ENCODE results near the gene TAB2.
"Not testable (repeated sequence)": the region's sequence is repeated elsewhere in the genome, so short reads cannot be mapped to it uniquely, and the experiment has no call there.

The TAB2 gene

GRCh38 chr6:149319422-149319821 is 1.9 kb downstream of the TAB2 start:
- H3K4me1 Mint-ChIP-seq: peaks cover 30% of the 10 kb centered on the region
- DNase-seq (ENCODE audit: low spot score in 2 of 2) (no peak), ATAC-seq (ENCODE audit: low read depth) (no peak)
- H3K27me3 Mint-ChIP-seq: peaks cover under 1% of the 10 kb centered on the region
- H3K27ac Mint-ChIP-seq: peak overlapping the region; percentile 91
- H3K9me3 Mint-ChIP-seq: no peaks in the 10 kb centered on the region
- no peaks in the 10 kb centered on the region for H3K36me3 Mint-ChIP-seq
- peak overlapping the region; percentile 90 for H3K4me3 Mint-ChIP-seq

DNA sequence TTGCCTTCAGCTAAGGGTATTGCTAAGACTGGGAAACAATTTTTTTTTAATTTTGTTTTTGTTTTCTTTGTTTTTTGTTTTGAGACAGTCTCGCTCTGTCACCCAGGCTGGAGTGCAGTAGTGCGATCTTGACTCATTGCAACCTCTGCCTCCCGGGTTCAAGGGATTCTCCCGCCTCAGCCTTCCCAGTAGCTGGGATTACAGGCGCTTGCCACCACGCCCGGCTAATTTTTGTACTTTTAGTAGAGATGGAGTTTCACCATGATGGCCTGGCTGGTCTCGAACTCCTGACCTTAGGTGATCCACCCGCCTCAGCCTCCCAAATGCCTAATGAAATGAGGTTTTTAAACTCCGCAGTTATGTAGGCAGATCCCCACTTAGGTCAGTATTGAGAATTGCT is 2.5 kb downstream of the TAB2 start:
- H3K4me1 Mint-ChIP-seq: peaks cover 30% of the 10 kb centered on the region
- H3K9me3 Mint-ChIP-seq; ATAC-seq (ENCODE audit: low read depth); H3K36me3 Mint-ChIP-seq; H3K27ac Mint-ChIP-seq; DNase-seq (ENCODE audit: low spot score in 2 of 2); H3K27me3 Mint-ChIP-seq: not testable (repeated sequence)
- peak overlapping the region; percentile 41 for H3K4me3 Mint-ChIP-seq

GRCh38 chr6:149320796-149321195 is 3.3 kb downstream of the TAB2 start:
- Mint-ChIP-seq H3K36me3 (no peaks in the 10 kb centered on the region), H3K27ac (peak overlapping the region; percentile 9), H3K4me3 (no peak overlapping the region), H3K27me3 (no peaks in the 10 kb centered on the region), H3K9me3 (no peaks in the 10 kb centered on the region), H3K4me1 (peaks cover 30% of the 10 kb centered on the region)
- DNase-seq (ENCODE audit: low spot score in 2 of 2) (no peak), ATAC-seq (ENCODE audit: low read depth) (no peak)

DNA sequence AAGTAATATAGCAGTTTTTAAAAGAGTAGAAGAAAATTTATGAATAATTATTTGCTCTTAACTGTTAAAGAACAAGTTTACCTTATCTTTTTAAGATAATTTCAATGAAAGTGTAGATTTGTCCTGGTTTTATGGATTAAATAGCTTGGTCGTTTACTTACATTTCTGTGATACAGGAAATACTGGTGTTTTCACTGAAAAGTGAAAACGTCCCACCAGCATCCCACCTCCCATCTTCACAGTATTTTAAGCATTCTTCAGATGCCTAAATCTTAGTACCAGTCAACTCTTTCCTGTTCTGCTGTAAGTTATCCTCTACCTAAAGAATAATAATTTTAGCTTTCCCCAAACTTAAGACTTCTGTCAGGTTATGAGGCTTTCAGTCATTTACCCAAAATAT is 5.8 kb downstream of the TAB2 start:
- H3K36me3 Mint-ChIP-seq: no peaks in the 10 kb centered on the region
- no peak for ATAC-seq (ENCODE audit: low read depth)
- no peaks in the 10 kb centered on the region for H3K27me3 Mint-ChIP-seq
- no peaks in the 10 kb centered on the region for H3K9me3 Mint-ChIP-seq
- peaks cover 36% of the 10 kb centered on the region for H3K4me1 Mint-ChIP-seq
- no peak overlapping the region for H3K27ac Mint-ChIP-seq
- no peak for DNase-seq (ENCODE audit: low spot score in 2 of 2)
- no peak overlapping the region for H3K4me3 Mint-ChIP-seq

DNA sequence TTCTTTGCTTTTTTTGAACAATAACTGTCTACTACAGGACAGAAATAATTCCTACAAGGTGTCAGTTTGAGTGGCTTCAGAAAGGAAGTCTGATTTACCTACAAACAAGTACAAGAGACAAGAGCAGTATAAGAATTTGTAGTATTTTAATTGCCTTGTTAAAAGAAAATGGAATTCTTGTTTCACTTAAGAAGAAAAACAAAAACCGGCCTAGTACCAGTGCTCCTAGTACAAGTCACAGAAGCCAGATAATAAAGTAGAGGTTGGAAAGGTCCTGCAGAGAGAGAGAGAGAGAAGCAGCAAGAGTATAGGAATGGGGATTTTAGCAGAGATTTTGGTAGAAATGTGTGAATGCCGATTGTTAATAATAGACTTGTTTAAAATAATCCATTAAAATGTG is 6.4 kb downstream of the TAB2 start:
- H3K4me1 Mint-ChIP-seq: peaks cover 38% of the 10 kb centered on the region
- DNase-seq (ENCODE audit: low spot score in 2 of 2) (no peak), ATAC-seq (ENCODE audit: low read depth) (no peak)
- no peak overlapping the region for H3K27ac Mint-ChIP-seq
- no peak overlapping the region for H3K4me3 Mint-ChIP-seq
- H3K36me3 Mint-ChIP-seq: no peaks in the 10 kb centered on the region
- no peaks in the 10 kb centered on the region for H3K9me3 Mint-ChIP-seq
- no peaks in the 10 kb centered on the region for H3K27me3 Mint-ChIP-seq

- Mint-ChIP-seq H3K27ac (no peak overlapping the region), H3K36me3 (peaks cover 2% of the 10 kb centered on the region), H3K4me3 (no peak overlapping the region), H3K4me1 (peaks cover 41% of the 10 kb centered on the region), H3K9me3 (no peaks in the 10 kb centered on the region), H3K27me3 (no peaks in the 10 kb centered on the region)
- no peak for DNase-seq (ENCODE audit: low spot score in 2 of 2)
- no peak for ATAC-seq (ENCODE audit: low read depth)
These were observed 6.9 kb downstream of the TAB2 start for GRCh38 chr6:149324428-149324827.

GRCh38 chr6:149325648-149326236 is 8.2 kb downstream of the TAB2 start:
- no peaks in the 10 kb centered on the region for H3K27me3 Mint-ChIP-seq
- H3K4me1 Mint-ChIP-seq: peaks cover 39% of the 10 kb centered on the region
- DNase-seq (ENCODE audit: low spot score in 2 of 2) (no peak), ATAC-seq (ENCODE audit: low read depth) (no peak)
- H3K4me3 Mint-ChIP-seq: no peak overlapping the region
- peaks cover 2% of the 10 kb centered on the region for H3K36me3 Mint-ChIP-seq
- H3K9me3 Mint-ChIP-seq: no peaks in the 10 kb centered on the region
- no peak overlapping the region for H3K27ac Mint-ChIP-seq

- Mint-ChIP-seq H3K36me3 (peaks cover 2% of the 10 kb centered on the region), H3K9me3 (no peaks in the 10 kb centered on the region), H3K27me3 (no peaks in the 10 kb centered on the region), H3K4me1 (peaks cover 46% of the 10 kb centered on the region), H3K4me3 (no peak overlapping the region), H3K27ac (no peak overlapping the region)
- no peak for ATAC-seq (ENCODE audit: low read depth)
- no peak for DNase-seq (ENCODE audit: low spot score in 2 of 2)
These were observed 10.1 kb downstream of the TAB2 start for GRCh38 chr6:149327638-149328037.

GRCh38 chr6:149328083-149328482 is 10.6 kb downstream of the TAB2 start:
- ATAC-seq (ENCODE audit: low read depth): no peak
- Mint-ChIP-seq H3K36me3 (peaks cover 2% of the 10 kb centered on the region), H3K4me3 (no peak overlapping the region)

GRCh38 chr6:149329529-149329928 is 12.0 kb downstream of the TAB2 start:
- H3K27me3 Mint-ChIP-seq: no peaks in the 10 kb centered on the region
- DNase-seq (ENCODE audit: low spot score in 2 of 2) (no peak), ATAC-seq (ENCODE audit: low read depth) (no peak)
- H3K4me3 Mint-ChIP-seq: no peak overlapping the region
- H3K4me1 Mint-ChIP-seq: peaks cover 49% of the 10 kb centered on the region
- H3K36me3 Mint-ChIP-seq: peaks cover 2% of the 10 kb centered on the region
- peak overlapping the region; percentile 12 for H3K27ac Mint-ChIP-seq
- H3K9me3 Mint-ChIP-seq: no peaks in the 10 kb centered on the region

More at GRCh38 chr6:149328083-149328482, 10.6 kb downstream of the TAB2 start:
- no peaks in the 10 kb centered on the region for H3K27me3 Mint-ChIP-seq
- H3K27ac Mint-ChIP-seq: no peak overlapping the region
- no peak for DNase-seq (ENCODE audit: low spot score in 2 of 2)
- H3K4me1 Mint-ChIP-seq: peaks cover 43% of the 10 kb centered on the region
- H3K9me3 Mint-ChIP-seq: no peaks in the 10 kb centered on the region

DNA sequence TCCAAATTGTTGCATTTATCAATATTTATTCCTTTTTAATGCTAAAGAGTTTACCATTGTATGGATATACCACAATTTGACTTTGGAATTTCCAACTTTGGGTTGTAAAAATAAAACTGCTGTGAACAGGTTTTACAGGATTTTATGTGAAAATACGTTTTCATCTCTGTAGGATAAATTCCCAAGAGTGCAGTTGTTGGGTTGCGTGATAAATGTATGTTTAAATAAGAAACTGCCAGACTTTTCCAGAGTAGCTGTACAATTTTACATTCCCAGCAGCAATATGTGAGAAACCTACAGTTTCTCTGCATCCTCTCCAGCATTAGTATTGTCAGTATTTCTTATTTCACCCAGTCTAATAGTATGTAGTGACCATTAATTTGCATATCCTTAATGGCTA is 12.6 kb downstream of the TAB2 start:
- Mint-ChIP-seq H3K27ac (peak overlapping the region; percentile 49), H3K4me3 (no peak overlapping the region), H3K36me3 (peaks cover 2% of the 10 kb centered on the region), H3K4me1 (peaks cover 53% of the 10 kb centered on the region), H3K9me3 (no peaks in the 10 kb centered on the region), H3K27me3 (no peaks in the 10 kb centered on the region)
- ATAC-seq (ENCODE audit: low read depth) (no peak), DNase-seq (ENCODE audit: low spot score in 2 of 2) (no peak)

- no peak for DNase-seq (ENCODE audit: low spot score in 2 of 2)
- Mint-ChIP-seq H3K36me3 (peaks cover 2% of the 10 kb centered on the region), H3K27me3 (no peaks in the 10 kb centered on the region), H3K4me1 (peaks cover 57% of the 10 kb centered on the region), H3K9me3 (no peaks in the 10 kb centered on the region), H3K4me3 (no peak overlapping the region), H3K27ac (peak overlapping the region; percentile 49)
- ATAC-seq (ENCODE audit: low read depth): no peak
These were observed 13.7 kb downstream of the TAB2 start for GRCh38 chr6:149331043-149331807.

- Mint-ChIP-seq H3K4me1 (peaks cover 61% of the 10 kb centered on the region), H3K9me3 (no peaks in the 10 kb centered on the region), H3K27ac (peak overlapping the region; percentile 2), H3K36me3 (peaks cover 2% of the 10 kb centered on the region), H3K27me3 (no peaks in the 10 kb centered on the region), H3K4me3 (no peak overlapping the region)
- DNase-seq (ENCODE audit: low spot score in 2 of 2) (no peak), ATAC-seq (ENCODE audit: low read depth) (no peak)
These were observed 14.4 kb downstream of the TAB2 start for GRCh38 chr6:149331871-149332270.

DNA sequence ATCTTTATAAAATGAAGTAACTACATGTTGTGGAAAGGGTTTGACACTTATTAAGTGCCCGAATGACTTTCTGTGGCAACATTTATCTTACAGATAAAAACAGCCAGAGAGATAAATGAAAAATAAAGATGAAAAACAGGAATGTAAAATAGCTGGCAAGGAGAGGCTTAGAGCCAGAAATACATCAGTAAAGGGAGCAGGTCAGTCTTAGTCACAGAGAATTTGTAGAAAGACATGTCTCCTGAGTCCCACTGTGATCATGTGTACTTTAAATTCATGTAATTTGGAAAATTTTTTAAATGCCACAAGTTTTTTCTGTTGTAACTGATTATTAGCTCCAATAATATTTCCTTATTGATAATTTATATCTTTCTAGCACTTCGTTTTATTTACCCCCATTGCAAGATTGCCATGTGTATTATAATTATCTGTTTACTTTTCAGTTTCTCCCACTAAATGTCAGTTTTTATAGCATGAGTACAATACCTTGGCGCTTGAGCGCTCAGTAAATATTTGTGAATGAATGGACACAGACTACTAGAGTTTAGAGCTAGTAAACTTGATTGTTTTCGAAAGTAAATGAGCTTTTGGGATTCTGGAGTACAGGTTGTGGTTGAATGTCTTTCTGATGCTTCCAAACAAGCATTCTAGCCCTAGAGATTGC is 15.2 kb downstream of the TAB2 start:
- H3K4me3 Mint-ChIP-seq: no peak overlapping the region
- no peak for ATAC-seq (ENCODE audit: low read depth)
- no peaks in the 10 kb centered on the region for H3K9me3 Mint-ChIP-seq
- no peak overlapping the region for H3K27ac Mint-ChIP-seq
- no peak for DNase-seq (ENCODE audit: low spot score in 2 of 2)
- H3K36me3 Mint-ChIP-seq: peaks cover 2% of the 10 kb centered on the region
- H3K4me1 Mint-ChIP-seq: peaks cover 62% of the 10 kb centered on the region
- H3K27me3 Mint-ChIP-seq: no peaks in the 10 kb centered on the region

Measured in memory B cell (primary cell).